Esophagus muscularis mucosa (tissue), 4 donors: ENCODE data around the gene PRAME. TPM values are rescaled to one million over a fixed set of nuclear protein-coding genes. Genes with fewer than 3 reads are reported as not detected.
"Not testable (repeated sequence)": the region's sequence is repeated elsewhere in the genome, so short reads cannot be mapped to it uniquely, and the experiment has no call there.

Experiments used
- DNase-seq: peaks from one replicate; pipeline ENCODE4 v3.0.0-alpha.2; 2017; ENCODE audit errors: extremely low spot score
- H3K27ac ChIP-seq, 4 donors: fragments of 200-600 bp; sonication (generic); replicated peaks in 1 of 4; 1 replicate in 3 of 4; 2 replicates in 1 of 4; pipeline ENCODE4 v1.5.1; 2016 to 2019; ENCODE audit warnings: mild to moderate bottlenecking in 1 of 4
- H3K27me3 ChIP-seq, 4 donors: fragments of 200-600 bp; sonication (generic); one replicate each; pipeline versions ENCODE4 v1.5.1 to v1.6.0; 2016 to 2019
- H3K36me3 ChIP-seq, 4 donors: fragments of 200-600 bp; sonication (generic); one replicate each; pipeline ENCODE4 v1.5.1; 2016 to 2019
- H3K4me1 ChIP-seq, 4 donors: fragments of 200-600 bp; sonication (generic); one replicate each; pipeline ENCODE4 v1.5.1; 2016 to 2019
- H3K4me3 ChIP-seq, 4 donors: fragments of 200-600 bp; sonication (generic); 1 replicate in 2 of 4; 2 replicates in 2 of 4; pipeline ENCODE4 v1.5.1; 2016 to 2019; ENCODE audit warnings: mild to moderate bottlenecking in 4 of 4, moderate library complexity in 1 of 4
- H3K9me3 ChIP-seq, 4 donors: fragments of 200-600 bp; sonication (generic); 1 replicate in 3 of 4; 2 replicates in 1 of 4; pipeline ENCODE4 v1.5.1; 2016 to 2019
- EP300 ChIP-seq: sonication (generic); formaldehyde crosslinking; IDR thresholded peaks from one replicate; pipeline ENCODE4 v1.6.1; 2017; ENCODE audit warnings: antibody characterized with exemption
- POLR2A ChIP-seq: fragments of 450-650 bp; IDR thresholded peaks from one replicate; pipeline ENCODE4 v1.6.1; 2017; ENCODE audit warnings: antibody characterized with exemption, moderate library complexity, mild to moderate bottlenecking, low read depth
- POLR2AphosphoS5 ChIP-seq, 2 donors: sonication (generic); formaldehyde crosslinking; IDR thresholded peaks; one replicate each; pipeline ENCODE4 v1.6.1; 2017; ENCODE audit warnings: antibody characterized with exemption in 2 of 2
- WGBS: methylation state at CpG from one replicate; pipeline ENCODE4 v1.1.5; 2018; 5-methylcytosine and 5-hydroxymethylcytosine counted together
- intact Hi-C: fragments of 100-400 bp; cut with DNase I; formaldehyde crosslinking; loops from one replicate; pipeline ENCODE4 v1.15.1; 2023
- total RNA-seq, 4 donors: library from RNA; depleted of rRNA; stranded (reverse); fragments of >200 nt; gene quantifications; one replicate each; pipeline versions ENCODE4 v1.1.0 to v1.2.1, GENCODE V29; 2016
- TF ChIP-seq, protein P1 (sequence below), 3 experiments: fragments of 200-600 bp in 2 of 3; fragments of 450-650 bp in 1 of 3; sonication (generic) in 2 of 3; IDR thresholded peaks; one replicate each; pipeline ENCODE4 v1.5.1; 2017 to 2019; ENCODE audit warnings: antibody characterized with exemption in 3 of 3, mild to moderate bottlenecking in 2 of 3, moderate library complexity in 1 of 3

PRAME gene
- total RNA-seq, 4 donors from 2014 or later = not detected

DNA sequence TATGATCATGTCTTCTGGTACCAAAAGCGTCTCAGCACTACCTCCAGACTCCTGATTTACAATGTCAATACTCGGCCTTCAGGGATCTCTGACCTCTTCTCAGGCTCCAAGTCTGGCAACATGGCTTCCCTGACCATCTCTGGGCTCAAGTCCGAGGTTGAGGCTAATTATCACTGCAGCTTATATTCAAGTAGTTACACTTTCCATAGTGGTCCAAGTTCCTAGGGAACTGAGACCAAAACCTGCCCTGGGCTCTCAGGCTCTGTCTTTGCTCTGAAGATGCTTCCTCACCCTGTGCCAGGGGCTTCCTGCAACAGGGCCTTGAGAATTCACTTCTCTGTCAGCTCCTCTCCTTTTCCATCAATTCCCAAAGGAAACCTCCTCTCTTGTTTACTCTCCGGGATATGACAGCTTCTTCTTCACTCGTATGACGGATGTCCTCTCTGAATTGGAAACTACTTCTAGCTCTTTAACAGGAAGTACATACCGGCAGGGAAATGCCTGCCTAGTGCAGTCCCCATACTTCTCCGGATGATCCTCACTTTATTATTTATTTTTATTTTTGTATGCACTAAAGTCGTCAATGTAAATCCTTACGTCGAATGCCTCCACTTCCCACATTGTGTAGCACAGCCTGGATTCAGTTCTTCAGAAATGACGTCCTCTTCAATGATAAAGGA lies 29.6 kb upstream of the PRAME start:
- H3K36me3 ChIP-seq = no peaks in the 10 kb centered on the region
- intact Hi-C loops = no loop called here
- no peaks in the 10 kb centered on the region for H3K4me1 ChIP-seq
- no peak for DNase-seq
- no peaks in the 10 kb centered on the region for H3K9me3 ChIP-seq
- TF ChIP-seq EP300 = no peak
- no peak for TF ChIP-seq POLR2AphosphoS5 (IDR thresholded peaks at IDR 0.05)
- TF ChIP-seq, protein P1, sequence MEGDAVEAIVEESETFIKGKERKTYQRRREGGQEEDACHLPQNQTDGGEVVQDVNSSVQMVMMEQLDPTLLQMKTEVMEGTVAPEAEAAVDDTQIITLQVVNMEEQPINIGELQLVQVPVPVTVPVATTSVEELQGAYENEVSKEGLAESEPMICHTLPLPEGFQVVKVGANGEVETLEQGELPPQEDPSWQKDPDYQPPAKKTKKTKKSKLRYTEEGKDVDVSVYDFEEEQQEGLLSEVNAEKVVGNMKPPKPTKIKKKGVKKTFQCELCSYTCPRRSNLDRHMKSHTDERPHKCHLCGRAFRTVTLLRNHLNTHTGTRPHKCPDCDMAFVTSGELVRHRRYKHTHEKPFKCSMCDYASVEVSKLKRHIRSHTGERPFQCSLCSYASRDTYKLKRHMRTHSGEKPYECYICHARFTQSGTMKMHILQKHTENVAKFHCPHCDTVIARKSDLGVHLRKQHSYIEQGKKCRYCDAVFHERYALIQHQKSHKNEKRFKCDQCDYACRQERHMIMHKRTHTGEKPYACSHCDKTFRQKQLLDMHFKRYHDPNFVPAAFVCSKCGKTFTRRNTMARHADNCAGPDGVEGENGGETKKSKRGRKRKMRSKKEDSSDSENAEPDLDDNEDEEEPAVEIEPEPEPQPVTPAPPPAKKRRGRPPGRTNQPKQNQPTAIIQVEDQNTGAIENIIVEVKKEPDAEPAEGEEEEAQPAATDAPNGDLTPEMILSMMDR (IDR thresholded peaks at IDR 0.05) = no peak
- TF ChIP-seq POLR2A = no peak
- peaks cover 0 to 52% (median 0%) of the 10 kb centered on the region in 4 donors for H3K27me3 ChIP-seq
- H3K4me3 ChIP-seq = no peak overlapping the region
- H3K27ac ChIP-seq = no peak overlapping the region
- 76% methylated on average over 12 of the region's 12 CpGs for WGBS

DNA sequence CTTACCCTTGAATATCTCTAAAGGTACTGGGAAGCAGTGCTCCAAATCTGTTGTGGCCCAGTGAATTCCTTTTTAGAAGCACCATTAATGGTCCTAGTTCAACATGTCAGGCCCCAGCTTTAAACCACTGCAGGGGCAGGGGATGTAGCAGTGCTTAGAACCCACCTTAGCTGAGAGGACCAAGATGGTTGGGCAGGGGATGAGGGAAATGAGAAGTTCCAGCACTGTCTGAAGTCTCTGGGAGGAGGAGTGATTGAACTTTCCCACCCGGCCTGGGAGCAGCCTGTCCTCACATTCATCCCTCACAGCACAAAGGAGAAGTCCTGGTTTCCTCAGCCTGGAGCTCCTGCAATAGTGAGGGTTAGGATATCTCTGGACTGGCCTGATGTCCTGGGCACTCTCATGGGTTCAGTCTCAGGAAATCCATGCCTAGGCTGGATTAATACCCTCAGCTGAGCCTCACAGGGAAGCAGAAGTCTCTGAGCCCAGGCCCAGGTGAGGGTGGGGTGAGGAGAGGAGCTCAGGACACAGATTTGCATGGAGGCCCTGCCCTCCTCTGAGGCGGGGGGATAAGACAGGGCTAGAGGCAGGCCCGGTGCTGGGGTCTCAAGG lies 28.6 kb upstream of the PRAME start:
- 58% methylated on average over 2 of the region's 3 CpGs for WGBS
- intact Hi-C loops = no loop called here
- Histone ChIP-seq H3K36me3 (no peaks in the 10 kb centered on the region), H3K4me3 (no peak overlapping the region), H3K9me3 (no peaks in the 10 kb centered on the region), H3K27ac (no peak overlapping the region), H3K4me1 (no peaks in the 10 kb centered on the region), H3K27me3 (peaks cover 0 to 44% (median 0%) of the 10 kb centered on the region in 4 donors)
- TF ChIP-seq, protein P1 (IDR thresholded peaks at IDR 0.05) = no peak
- TF ChIP-seq POLR2A (no peak), POLR2AphosphoS5 (IDR thresholded peaks at IDR 0.05) (no peak)
- DNase-seq = no peak

DNA sequence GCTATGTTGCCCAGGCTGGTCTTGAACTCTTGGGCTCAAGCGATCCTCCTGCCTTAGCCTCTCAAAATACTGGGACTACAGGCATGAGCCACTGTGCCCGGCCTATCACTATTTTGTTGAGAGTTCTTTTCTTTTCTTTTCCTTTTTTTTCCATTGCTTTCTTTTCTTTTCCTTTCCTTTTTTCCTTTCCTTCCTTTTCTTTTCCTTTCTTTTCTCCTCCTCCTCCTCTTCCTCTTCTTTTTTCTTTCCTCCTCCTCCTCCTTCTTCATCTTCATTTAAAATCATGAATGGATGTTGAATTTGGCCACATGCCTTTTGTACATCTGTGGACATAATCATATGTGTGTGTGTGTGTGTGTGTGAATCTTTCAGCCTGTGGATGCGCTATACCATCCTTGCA lies 25.7 kb upstream of the PRAME start:
- 74% methylated on average over 3 of the region's 3 CpGs for WGBS
- intact Hi-C loops = no loop called here
- peaks cover 0 to 55% (median 0%) of the 10 kb centered on the region in 4 donors for H3K27me3 ChIP-seq
- H3K4me1 ChIP-seq = no peaks in the 10 kb centered on the region
- H3K4me3 ChIP-seq = no peak overlapping the region
- no peak for TF ChIP-seq EP300
- TF ChIP-seq, protein P1 (IDR thresholded peaks at IDR 0.05) = no peak
- no peak for TF ChIP-seq POLR2AphosphoS5 (IDR thresholded peaks at IDR 0.05)
- no peak for TF ChIP-seq POLR2A
- no peak overlapping the region for H3K27ac ChIP-seq
- H3K9me3 ChIP-seq = no peaks in the 10 kb centered on the region
- no peak for DNase-seq
- no peaks in the 10 kb centered on the region for H3K36me3 ChIP-seq

DNA sequence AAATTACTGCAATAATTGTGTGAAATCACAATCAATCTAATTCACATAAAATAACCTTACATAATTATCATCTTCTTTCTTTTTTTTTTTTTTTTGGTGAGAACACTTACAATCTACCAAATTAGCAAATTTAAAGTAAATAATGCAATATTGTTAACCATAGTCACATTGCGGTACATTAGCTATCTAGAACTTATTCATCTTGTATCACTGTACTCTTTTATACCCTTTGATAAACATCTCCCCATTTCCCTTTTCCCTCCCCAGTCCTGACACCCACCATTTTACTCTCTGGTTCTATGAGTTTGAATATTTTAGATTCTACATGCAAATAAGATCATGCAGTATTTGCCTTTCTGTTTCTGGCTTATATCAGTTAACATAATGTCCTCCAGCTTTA lies 24.0 kb upstream of the PRAME start:
- DNase-seq = no peak
- Histone ChIP-seq H3K27me3 (peaks cover 0 to 48% (median 0%) of the 10 kb centered on the region in 4 donors), H3K27ac (no peak overlapping the region), H3K36me3 (no peaks in the 10 kb centered on the region), H3K9me3 (no peaks in the 10 kb centered on the region), H3K4me3 (no peak overlapping the region), H3K4me1 (peaks cover 0 to 2% (median 0%) of the 10 kb centered on the region in 4 donors)
- no peak for TF ChIP-seq POLR2A
- no peak for TF ChIP-seq EP300
- WGBS = 100% methylated on average over 1 of the region's 1 CpG
- intact Hi-C loops = no loop called here

DNA sequence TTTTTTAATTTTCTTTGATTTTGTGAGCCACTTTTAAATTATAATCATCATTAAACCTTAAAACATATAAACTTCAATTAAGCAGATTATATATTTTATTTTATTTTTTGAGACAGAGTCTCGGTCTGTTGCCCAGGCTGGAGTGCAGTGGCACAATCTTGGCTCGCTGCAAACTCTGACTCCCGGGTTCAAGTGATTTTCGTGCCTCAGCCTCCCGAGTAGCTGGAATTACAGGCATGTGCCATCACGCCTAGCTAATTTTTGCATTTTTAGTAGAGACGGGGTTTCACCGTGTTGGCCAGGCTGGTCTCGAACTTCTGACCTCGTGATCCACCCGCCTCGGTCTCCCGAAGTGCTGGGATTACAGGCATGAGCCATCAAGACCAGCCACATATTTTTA lies 22.5 kb upstream of the PRAME start:
- H3K27ac ChIP-seq, H3K4me1 ChIP-seq, H3K9me3 ChIP-seq, H3K4me3 ChIP-seq, H3K36me3 ChIP-seq, intact Hi-C loops, DNase-seq: not testable (repeated sequence)
- 95% methylated on average over 13 of the region's 13 CpGs for WGBS
- peaks cover 0 to 36% (median 0%) of the 10 kb centered on the region in 4 donors for H3K27me3 ChIP-seq
